Measurements from ENCODE around the gene WDR77. TPM values are rescaled to one million over a fixed set of nuclear protein-coding genes. Genes with fewer than 3 reads are reported as not detected.

Gene WDR77
- total and polyA plus RNA-seq, 2 of the 13 experiments (the other 11 are each of a cell fraction or from before 2014, with no cell fraction given), result 90.6 to 108 TPM

- TF ChIP-seq ZKSCAN8 (CRISPR knock-in tag; IDR thresholded peaks at IDR 0.05; ENCODE audit: borderline replicate concordance) (peak; percentile 59; the same call in 1 of the 2 replicates), PRDM15 (CRISPR knock-in tag; IDR thresholded peaks at IDR 0.05) (no peak), BATF2 (CRISPR knock-in tag; IDR thresholded peaks at IDR 0.05) (no peak), GATAD1 (CRISPR knock-in tag; IDR thresholded peaks at IDR 0.05) (no peak), CBX2 (IDR thresholded peaks at IDR 0.05; ENCODE audit: low read depth, low read length) (no peak), CBX2 (CRISPR knock-in tag; IDR thresholded peaks at IDR 0.05; ENCODE audit: low read depth) (no peak), AHDC1 (CRISPR knock-in tag; IDR thresholded peaks at IDR 0.05; ENCODE audit: borderline replicate concordance) (peak; percentile 60; the same call in 1 of the 2 replicates), FUBP1 (CRISPR knock-in tag; IDR thresholded peaks at IDR 0.05; ENCODE audit: borderline replicate concordance) (no peak), NFAT5 (CRISPR knock-in tag; IDR thresholded peaks at IDR 0.05) (no peak), RBM22 (optimal IDR thresholded peaks at IDR 0.05; ENCODE audit: low read length) (no peak), TSC22D2 (CRISPR knock-in tag; IDR thresholded peaks at IDR 0.05; ENCODE audit: borderline replicate concordance) (no peak), ZNF772 (CRISPR knock-in tag; IDR thresholded peaks at IDR 0.05) (0 out of 2 replicates have a peak, but pooled peaks have one; percentile 13)
Measured at GRCh38 chr1:111417755-111418154, 31.3 kb downstream of the WDR77 start (continued).

Measured in HepG2 (cell line).